Trophoblast cell (in vitro differentiated cells and primary cell): Measurements from ENCODE around the gene SOX6.

ENCODE experiments used
- DNase-seq, 2 donors: peaks; one replicate each; pipeline ENCODE4 v3.0.0-alpha.2; 2016
- H2AFZ ChIP-seq: 2 replicates; pipeline ENCODE4 v1.6.1; 2013; ENCODE audit warnings: low read length, moderate library complexity, mild to moderate bottlenecking; ENCODE audit not compliant: insufficient read depth, poor library complexity
- H2AK5ac ChIP-seq: 2 replicates; pipeline ENCODE4 v1.6.1; 2013; ENCODE audit warnings: mild to moderate bottlenecking, low read length
- H2BK120ac ChIP-seq: 2 replicates; pipeline ENCODE4 v1.6.1; 2013; ENCODE audit warnings: low read length, mild to moderate bottlenecking, moderate library complexity; ENCODE audit not compliant: insufficient read depth, poor library complexity
- H2BK12ac ChIP-seq: 2 replicates; pipeline ENCODE4 v1.6.1; 2013; ENCODE audit warnings: mild to moderate bottlenecking, low read length, moderate library complexity
- H2BK5ac ChIP-seq: 2 replicates; pipeline ENCODE4 v1.6.1; 2013; ENCODE audit warnings: low read length, low read depth, moderate library complexity, mild to moderate bottlenecking; ENCODE audit not compliant: poor library complexity
- H3K14ac ChIP-seq: 2 replicates; pipeline ENCODE4 v1.6.1; 2013; ENCODE audit warnings: mild to moderate bottlenecking, low read length
- H3K18ac ChIP-seq: 2 replicates; pipeline ENCODE4 v1.6.1; 2013; ENCODE audit warnings: mild to moderate bottlenecking, low read length
- H3K23ac ChIP-seq: 2 replicates; pipeline ENCODE4 v1.6.1; 2013; ENCODE audit warnings: low read length
- H3K27ac ChIP-seq: 2 replicates; pipeline ENCODE4 v1.5.1; 2013; ENCODE audit warnings: low read depth, mild to moderate bottlenecking, inconsistent platforms, low read length, moderate library complexity
- H3K27me3 ChIP-seq: 2 replicates; pipeline ENCODE4 v1.6.1; 2013; ENCODE audit warnings: inconsistent platforms, mild to moderate bottlenecking, low read length, moderate library complexity; ENCODE audit not compliant: insufficient read depth
- H3K36me3 ChIP-seq, 2 experiments: 1 replicate in 1 of 2; 2 replicates in 1 of 2; pipeline ENCODE4 v1.6.1; 2013; ENCODE audit warnings: low read length in 2 of 2, mild to moderate bottlenecking in 2 of 2, moderate library complexity in 1 of 2; ENCODE audit not compliant: insufficient read depth in 2 of 2, control insufficient read depth in 1 of 2
- H3K4ac ChIP-seq: 2 replicates; pipeline ENCODE4 v1.6.1; 2013; ENCODE audit warnings: low read depth, mild to moderate bottlenecking, low read length, moderate library complexity
- H3K4me1 ChIP-seq, 2 experiments: 1 replicate in 1 of 2; 2 replicates in 1 of 2; pipeline ENCODE4 v1.6.1; 2013; ENCODE audit warnings: low read length in 2 of 2, mild to moderate bottlenecking in 2 of 2, moderate library complexity in 1 of 2; ENCODE audit not compliant: insufficient read depth in 2 of 2, control insufficient read depth in 1 of 2
- H3K4me2 ChIP-seq: 2 replicates; pipeline ENCODE4 v1.6.1; 2013; ENCODE audit warnings: inconsistent platforms, mild to moderate bottlenecking, low read length, moderate library complexity
- H3K4me3 ChIP-seq: 2 replicates; pipeline ENCODE4 v1.5.1; 2013; ENCODE audit warnings: mild to moderate bottlenecking, low read depth, low read length, inconsistent platforms
- H3K79me1 ChIP-seq: one replicate; pipeline ENCODE4 v1.6.1; 2013; ENCODE audit warnings: low read length
- H3K79me2 ChIP-seq: 2 replicates; pipeline ENCODE4 v1.6.1; 2013; ENCODE audit warnings: low read length, mild to moderate bottlenecking; ENCODE audit not compliant: control insufficient read depth, insufficient read depth, poor library complexity
- H3K9ac ChIP-seq: 2 replicates; pipeline ENCODE4 v1.6.1; 2013; ENCODE audit warnings: mild to moderate bottlenecking, low read length
- H3K9me3 ChIP-seq: 2 replicates; pipeline ENCODE4 v1.6.1; 2013; ENCODE audit warnings: low read depth, mild to moderate bottlenecking, control low read depth, inconsistent platforms, low read length; ENCODE audit not compliant: insufficient read depth
- H4K12ac ChIP-seq: 2 replicates; pipeline ENCODE4 v1.6.1; 2013; ENCODE audit warnings: low read depth, mild to moderate bottlenecking, low read length, moderate library complexity
- H4K8ac ChIP-seq: 2 replicates; pipeline ENCODE4 v1.6.1; 2013; ENCODE audit warnings: low read depth, mild to moderate bottlenecking, low read length, moderate library complexity
- H4K91ac ChIP-seq: one replicate; pipeline ENCODE4 v1.6.1; 2013; ENCODE audit warnings: low read depth, mild to moderate bottlenecking, low read length, moderate library complexity
- WGBS: extraction: QIAGEN DNeasy Blood & Tissue Kit; methylation state at CpG from one replicate; pipeline ENCODE4 v1.1.7; 2013; ENCODE audit warnings: missing lambda C conversion rate; ENCODE audit not compliant: insufficient read length, insufficient coverage; ENCODE audit errors: extremely low coverage; 5-methylcytosine and 5-hydroxymethylcytosine counted together

The SOX6 gene

GRCh38 chr11:16382638-16383380, 26.5 kb upstream of the SOX6 start:
- H3K79me1 ChIP-seq, result no peaks in the 10 kb centered on the region
- no peak overlapping the region for H4K8ac ChIP-seq
- no peak overlapping the region for H3K9ac ChIP-seq
- no peak overlapping the region for H2BK120ac ChIP-seq
- no peak overlapping the region for H2BK5ac ChIP-seq
- no peak overlapping the region for H4K12ac ChIP-seq
- no peak overlapping the region for H4K91ac ChIP-seq
- no peak overlapping the region for H3K23ac ChIP-seq
- no peaks in the 10 kb centered on the region for H3K36me3 ChIP-seq
- H3K9me3 ChIP-seq, result no peaks in the 10 kb centered on the region
- H2AK5ac ChIP-seq, result no peak overlapping the region
- H3K27me3 ChIP-seq, result no peaks in the 10 kb centered on the region
- no peak overlapping the region for H3K4me3 ChIP-seq
- no peak overlapping the region for H3K27ac ChIP-seq
- no peaks in the 10 kb centered on the region for H3K79me2 ChIP-seq
- no peak for DNase-seq
- no peak overlapping the region for H3K4me2 ChIP-seq
- H3K4me1 ChIP-seq, result no peaks in the 10 kb centered on the region
- no peak overlapping the region for H2BK12ac ChIP-seq
- no peak overlapping the region for H3K14ac ChIP-seq
- WGBS, result no CpG with 5 or more reads among the region's 2 CpGs
- no peak overlapping the region for H3K4ac ChIP-seq
- no peak overlapping the region for H3K18ac ChIP-seq
- no peak overlapping the region for H2AFZ ChIP-seq

DNA sequence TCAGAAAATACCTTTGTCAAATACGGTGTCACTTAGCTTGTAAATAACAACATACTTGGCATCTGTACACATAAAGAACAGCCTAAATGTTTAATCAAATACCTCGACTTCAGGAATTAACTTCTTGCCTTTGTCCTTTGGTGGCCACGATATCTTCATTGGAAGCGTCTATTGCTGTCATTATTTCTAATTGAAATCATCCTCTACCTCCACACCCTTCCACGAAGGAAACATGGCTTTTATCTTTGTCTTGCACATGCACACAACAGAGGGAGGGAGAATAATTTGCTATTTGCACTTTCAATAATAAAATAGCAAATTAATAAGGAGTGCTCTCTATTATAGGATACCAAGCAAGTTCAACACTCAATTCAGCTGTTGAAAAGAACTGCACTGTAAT, 25.8 kb upstream of the SOX6 start:
- Histone ChIP-seq H2BK5ac (no peak overlapping the region), H3K18ac (no peak overlapping the region), H2AK5ac (no peak overlapping the region), H3K79me2 (no peaks in the 10 kb centered on the region), H2AFZ (no peak overlapping the region), H3K4me2 (no peak overlapping the region), H2BK12ac (no peak overlapping the region), H3K79me1 (no peaks in the 10 kb centered on the region), H4K91ac (no peak overlapping the region), H3K4ac (no peak overlapping the region), H3K27me3 (no peaks in the 10 kb centered on the region), H3K27ac (no peak overlapping the region), H3K9ac (no peak overlapping the region), H3K9me3 (no peaks in the 10 kb centered on the region), H4K12ac (no peak overlapping the region), H3K23ac (no peak overlapping the region), H2BK120ac (no peak overlapping the region), H3K14ac (no peak overlapping the region), H3K4me1 (no peaks in the 10 kb centered on the region), H3K36me3 (no peaks in the 10 kb centered on the region), H3K4me3 (no peak overlapping the region), H4K8ac (no peak overlapping the region)
- no peak for DNase-seq
- WGBS, result no CpG with 5 or more reads among the region's 5 CpGs

DNA sequence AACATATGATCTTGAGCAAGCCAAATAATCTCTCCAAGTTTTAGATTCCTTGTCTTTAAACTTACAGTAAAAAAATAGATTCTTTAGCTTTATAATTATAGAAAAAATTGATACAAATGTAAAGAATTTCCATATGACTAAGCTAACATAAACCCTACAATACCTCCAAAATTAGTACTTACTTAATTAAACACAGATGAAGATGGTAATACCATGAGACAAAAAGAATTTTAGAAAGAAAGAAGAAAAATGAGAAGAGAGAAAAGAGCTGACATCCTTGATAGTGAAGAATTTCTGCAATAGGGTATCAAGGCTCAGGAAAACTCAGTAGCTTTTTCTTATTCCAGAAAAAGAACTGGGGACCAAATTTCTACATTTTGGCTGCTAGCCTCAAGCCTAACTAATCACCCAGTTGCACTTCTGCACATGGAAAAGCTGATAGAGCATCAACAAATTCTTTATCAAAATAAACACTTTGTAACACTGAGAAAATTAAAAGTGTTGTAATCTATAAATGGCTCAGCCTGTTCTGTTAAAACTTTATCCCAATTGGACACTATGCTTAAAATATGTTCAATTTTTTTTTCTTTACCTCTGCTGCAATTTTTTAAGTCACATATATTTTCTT, 24.7 kb upstream of the SOX6 start:
- no peak overlapping the region for H3K23ac ChIP-seq
- no peak overlapping the region for H3K4me3 ChIP-seq
- H3K4me1 ChIP-seq, result no peaks in the 10 kb centered on the region
- no peak overlapping the region for H2AK5ac ChIP-seq
- H4K8ac ChIP-seq, result no peak overlapping the region
- H3K4ac ChIP-seq, result no peak overlapping the region
- H3K18ac ChIP-seq, result no peak overlapping the region
- no peaks in the 10 kb centered on the region for H3K27me3 ChIP-seq
- no peak overlapping the region for H4K91ac ChIP-seq
- no peaks in the 10 kb centered on the region for H3K79me2 ChIP-seq
- H3K4me2 ChIP-seq, result no peak overlapping the region
- no peak overlapping the region for H3K27ac ChIP-seq
- DNase-seq, result no peak
- no peak overlapping the region for H3K9ac ChIP-seq
- no peaks in the 10 kb centered on the region for H3K9me3 ChIP-seq
- H2AFZ ChIP-seq, result no peak overlapping the region
- no peak overlapping the region for H2BK12ac ChIP-seq
- no peaks in the 10 kb centered on the region for H3K79me1 ChIP-seq
- H2BK5ac ChIP-seq, result no peak overlapping the region
- no peak overlapping the region for H2BK120ac ChIP-seq
- H4K12ac ChIP-seq, result no peak overlapping the region
- H3K36me3 ChIP-seq, result no peaks in the 10 kb centered on the region
- no peak overlapping the region for H3K14ac ChIP-seq

GRCh38 chr11:16378906-16379305, 22.6 kb upstream of the SOX6 start:
- no peak overlapping the region for H4K12ac ChIP-seq
- H2BK120ac ChIP-seq, result no peak overlapping the region
- H2BK5ac ChIP-seq, result no peak overlapping the region
- no peak overlapping the region for H2BK12ac ChIP-seq
- no peak overlapping the region for H4K91ac ChIP-seq
- no peak overlapping the region for H3K27ac ChIP-seq
- no peak overlapping the region for H4K8ac ChIP-seq
- H3K18ac ChIP-seq, result no peak overlapping the region
- no peak overlapping the region for H3K9ac ChIP-seq
- no peak overlapping the region for H3K4me2 ChIP-seq
- H3K4ac ChIP-seq, result no peak overlapping the region
- H3K36me3 ChIP-seq, result no peaks in the 10 kb centered on the region
- DNase-seq, result no peak
- no peak overlapping the region for H2AK5ac ChIP-seq
- no peak overlapping the region for H3K23ac ChIP-seq
- H3K79me1 ChIP-seq, result no peaks in the 10 kb centered on the region
- WGBS, result no CpG with 5 or more reads among the region's 2 CpGs
- H3K79me2 ChIP-seq, result no peaks in the 10 kb centered on the region
- no peaks in the 10 kb centered on the region for H3K4me1 ChIP-seq
- no peaks in the 10 kb centered on the region for H3K9me3 ChIP-seq
- no peak overlapping the region for H3K14ac ChIP-seq
- H2AFZ ChIP-seq, result no peak overlapping the region
- no peak overlapping the region for H3K4me3 ChIP-seq
- no peaks in the 10 kb centered on the region for H3K27me3 ChIP-seq
